ENCODE data around the gene TSEN15. TPM values are rescaled to one million over a fixed set of nuclear protein-coding genes. Genes with fewer than 3 reads are reported as not detected.

The TSEN15 gene
- polyA plus RNA-seq, 2 of the 4 experiments (the other 2 are of a cell fraction) = 36.7 to 79.9 TPM

DNA sequence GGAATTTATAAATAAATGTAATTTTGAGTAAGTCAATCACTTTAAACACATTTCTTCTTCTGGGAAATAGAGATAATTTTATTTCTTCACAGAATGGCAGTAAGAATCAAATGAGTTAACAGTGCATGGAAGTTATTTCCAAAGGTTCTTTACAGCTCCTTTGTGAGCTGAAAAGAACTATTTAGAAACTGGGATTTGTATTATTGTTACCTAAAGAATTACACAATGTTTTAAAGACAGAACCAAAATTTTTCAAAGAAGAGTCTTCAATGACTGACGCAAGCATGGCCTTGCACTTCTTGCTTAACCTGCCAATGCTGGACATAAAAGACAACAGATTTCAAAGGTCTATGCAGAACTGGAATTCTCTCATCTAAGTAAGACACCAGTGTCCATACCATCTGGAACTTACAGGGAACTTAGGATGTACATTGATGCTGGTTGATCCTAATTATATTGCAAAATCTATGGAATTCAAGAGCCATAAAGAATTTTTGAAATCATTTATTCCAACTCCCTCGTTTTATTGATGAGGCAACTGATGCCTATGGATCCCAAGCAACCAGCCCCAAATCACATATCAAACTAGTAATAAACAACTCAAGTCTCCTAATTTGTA is 16.7 kb upstream of the TSEN15 start:
- ChIA-PET POLR2A (interaction anchor here (1.2 kb wide), 1 partner anchor 17 kb away, joined by 3 read pairs; the partner anchor contains the start of gene TSEN15), CTCF (no interaction called here)
- TF ChIP-seq, protein P1, sequence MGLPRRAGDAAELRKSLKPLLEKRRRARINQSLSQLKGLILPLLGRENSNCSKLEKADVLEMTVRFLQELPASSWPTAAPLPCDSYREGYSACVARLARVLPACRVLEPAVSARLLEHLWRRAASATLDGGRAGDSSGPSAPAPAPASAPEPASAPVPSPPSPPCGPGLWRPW (IDR thresholded peaks at IDR 0.05) = no peak
- TF ChIP-seq CBX2 (IDR thresholded peaks at IDR 0.05; ENCODE audit: borderline replicate concordance, low read depth) (no peak), HOXA7 (CRISPR knock-in tag; IDR thresholded peaks at IDR 0.05) (no peak), ZSCAN20 (CRISPR knock-in tag; IDR thresholded peaks at IDR 0.05) (no peak), EP300 (IDR thresholded peaks at IDR 0.05) (no peak), SMC3 (IDR thresholded peaks at IDR 0.05) (no peak), ZNF302 (CRISPR knock-in tag; IDR thresholded peaks at IDR 0.05) (no peak)
- H3K9me3 ChIP-seq = no peaks in the 10 kb centered on the region
- H3K27ac ChIP-seq = no peak overlapping the region
- ATAC-seq (no peak), FAIRE-seq (no peak), DNase-seq (ENCODE audit: low read depth in 1 of 2, low spot score in 1 of 2) (no peak)
- WGBS (ENCODE audit: missing lambda C conversion rate) = 73% methylated on average over 2 of the region's 2 CpGs
- H3K4me1 ChIP-seq = 0 out of 3 replicates have a peak, but pooled peaks cover 5% of the 10 kb centered on the region
- H3K4me2 ChIP-seq = no peak overlapping the region
- H3K4me3 ChIP-seq = no peak overlapping the region

DNA sequence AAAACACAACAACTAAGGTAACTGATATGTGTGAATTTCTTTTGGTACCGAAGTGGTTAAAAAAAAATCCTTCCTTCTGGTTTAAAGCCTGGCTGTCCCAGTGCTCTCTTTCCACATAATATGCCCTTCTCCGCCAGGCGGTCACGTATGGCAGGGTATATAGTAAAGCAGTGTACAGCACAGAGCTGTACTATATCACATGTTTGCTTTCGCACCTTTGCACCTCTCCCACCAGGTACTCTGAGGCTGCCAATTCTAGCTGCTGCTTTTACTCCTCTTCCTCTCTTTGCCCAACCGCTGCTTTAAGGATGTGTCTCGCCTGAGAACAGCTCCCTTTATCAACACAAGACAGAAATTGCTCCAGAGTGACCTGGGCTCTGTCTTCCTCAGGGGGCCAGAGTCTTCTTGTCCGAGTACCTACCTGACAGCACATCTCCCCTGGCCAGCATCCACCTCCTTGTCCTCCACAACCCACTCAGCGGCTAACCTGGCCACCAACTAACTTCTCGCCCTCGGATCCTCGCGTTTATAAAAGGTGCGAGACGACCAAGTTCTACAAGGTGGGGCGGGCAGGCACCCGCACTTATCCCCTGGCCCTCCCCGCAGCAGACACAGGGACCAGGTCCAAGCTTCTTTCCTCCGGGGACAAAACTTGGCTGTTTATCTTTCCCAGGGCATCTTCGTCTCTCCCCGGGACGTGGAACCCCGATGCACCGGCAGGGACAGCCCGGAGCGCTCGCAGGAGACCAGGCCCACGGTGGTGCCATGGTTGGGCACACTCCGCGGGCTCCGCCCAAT is 15.6 kb upstream of the TSEN15 start:
- FAIRE-seq = no peak
- POLR2A ChIA-PET = no interaction called here
- 31% methylated on average over 30 of the region's 31 CpGs for WGBS (ENCODE audit: missing lambda C conversion rate)

DNA sequence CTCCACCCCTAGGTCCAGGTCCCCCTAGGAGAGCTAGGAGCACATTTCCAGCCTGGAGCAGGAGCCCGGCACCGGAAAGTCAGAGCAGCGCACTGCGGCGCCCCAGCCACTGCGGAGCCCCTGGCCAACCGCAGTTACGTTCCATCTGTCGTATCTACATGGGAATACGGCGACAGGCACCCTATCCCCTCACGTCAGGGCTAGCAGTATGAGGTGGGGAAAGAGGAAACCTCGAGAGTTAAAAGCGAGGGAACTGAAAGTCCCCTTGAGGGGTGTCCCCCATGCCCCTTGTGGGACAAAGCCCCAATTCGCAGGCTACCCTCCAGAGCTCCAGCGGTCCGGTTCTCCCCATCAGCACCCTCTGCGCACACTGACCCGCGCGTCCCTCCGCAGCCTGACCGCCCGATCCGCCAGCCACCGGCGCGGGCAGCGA is 15.0 kb upstream of the TSEN15 start:
- ChIA-PET POLR2A (no interaction called here), CTCF (no interaction called here)
- FAIRE-seq = no peak
- H3K9me3 ChIP-seq = no peaks in the 10 kb centered on the region
- peak in 1 of 2 experiments; percentile 11 for DNase-seq (ENCODE audit: low read depth in 1 of 2, low spot score in 1 of 2)
- H3K4me1 ChIP-seq = 0 out of 3 replicates have a peak, but pooled peaks cover 5% of the 10 kb centered on the region
- ATAC-seq = peak; percentile 66 to 77
- 6% methylated on average over 21 of the region's 29 CpGs for WGBS (ENCODE audit: missing lambda C conversion rate)
- H3K4me3 ChIP-seq = peak overlapping the region; percentile 55
- H3K27ac ChIP-seq = peak overlapping the region; percentile 49 to 84; a peak in 5 of 6 replicates
- TF ChIP-seq HOXB5 (CRISPR knock-in tag; IDR thresholded peaks at IDR 0.05) (no peak), BHLHE40 (IDR thresholded peaks at IDR 0.05; ENCODE audit: low read depth, low read length) (no peak)
- H3K4me2 ChIP-seq = peak overlapping the region; percentile 87

More for the DNA sequence above, 15.6 kb upstream of the TSEN15 start:
- Histone ChIP-seq H3K4me2 (peak overlapping the region; percentile 87), H3K9me3 (no peaks in the 10 kb centered on the region), H3K4me1 (0 out of 3 replicates have a peak, but pooled peaks cover 5% of the 10 kb centered on the region), H3K4me3 (peak overlapping the region; percentile 55), H3K27ac (peak overlapping the region in 1 of 2 experiments; percentile 84; a peak in 1 of 6 replicates)
- DNase-seq (ENCODE audit: low read depth in 1 of 2, low spot score in 1 of 2) (no peak), ATAC-seq (peak in 1 of 2 experiments; percentile 45; a peak in 3 of 6 replicates)
- CTCF ChIA-PET = no interaction called here
- TF ChIP-seq HOXB5 (CRISPR knock-in tag; IDR thresholded peaks at IDR 0.05) = no peak
- TF ChIP-seq, protein P2, sequence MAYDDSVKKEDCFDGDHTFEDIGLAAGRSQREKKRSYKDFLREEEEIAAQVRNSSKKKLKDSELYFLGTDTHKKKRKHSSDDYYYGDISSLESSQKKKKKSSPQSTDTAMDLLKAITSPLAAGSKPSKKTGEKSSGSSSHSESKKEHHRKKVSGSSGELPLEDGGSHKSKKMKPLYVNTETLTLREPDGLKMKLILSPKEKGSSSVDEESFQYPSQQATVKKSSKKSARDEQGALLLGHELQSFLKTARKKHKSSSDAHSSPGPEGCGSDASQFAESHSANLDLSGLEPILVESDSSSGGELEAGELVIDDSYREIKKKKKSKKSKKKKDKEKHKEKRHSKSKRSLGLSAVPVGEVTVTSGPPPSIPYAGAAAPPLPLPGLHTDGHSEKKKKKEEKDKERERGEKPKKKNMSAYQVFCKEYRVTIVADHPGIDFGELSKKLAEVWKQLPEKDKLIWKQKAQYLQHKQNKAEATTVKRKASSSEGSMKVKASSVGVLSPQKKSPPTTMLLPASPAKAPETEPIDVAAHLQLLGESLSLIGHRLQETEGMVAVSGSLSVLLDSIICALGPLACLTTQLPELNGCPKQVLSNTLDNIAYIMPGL (CRISPR knock-in tag; IDR thresholded peaks at IDR 0.05; ENCODE audit: borderline replicate concordance) = no peak
- no peak for TF ChIP-seq ESRRA (IDR thresholded peaks at IDR 0.05; ENCODE audit: borderline replicate concordance, low read length)
- no peak for TF ChIP-seq TP53 (CRISPR knock-in tag; IDR thresholded peaks at IDR 0.05)
- no peak for TF ChIP-seq GATA3 (IDR thresholded peaks at IDR 0.05; ENCODE audit: borderline replicate concordance)
- TF ChIP-seq CEBPB (IDR thresholded peaks at IDR 0.05) = no peak

DNA sequence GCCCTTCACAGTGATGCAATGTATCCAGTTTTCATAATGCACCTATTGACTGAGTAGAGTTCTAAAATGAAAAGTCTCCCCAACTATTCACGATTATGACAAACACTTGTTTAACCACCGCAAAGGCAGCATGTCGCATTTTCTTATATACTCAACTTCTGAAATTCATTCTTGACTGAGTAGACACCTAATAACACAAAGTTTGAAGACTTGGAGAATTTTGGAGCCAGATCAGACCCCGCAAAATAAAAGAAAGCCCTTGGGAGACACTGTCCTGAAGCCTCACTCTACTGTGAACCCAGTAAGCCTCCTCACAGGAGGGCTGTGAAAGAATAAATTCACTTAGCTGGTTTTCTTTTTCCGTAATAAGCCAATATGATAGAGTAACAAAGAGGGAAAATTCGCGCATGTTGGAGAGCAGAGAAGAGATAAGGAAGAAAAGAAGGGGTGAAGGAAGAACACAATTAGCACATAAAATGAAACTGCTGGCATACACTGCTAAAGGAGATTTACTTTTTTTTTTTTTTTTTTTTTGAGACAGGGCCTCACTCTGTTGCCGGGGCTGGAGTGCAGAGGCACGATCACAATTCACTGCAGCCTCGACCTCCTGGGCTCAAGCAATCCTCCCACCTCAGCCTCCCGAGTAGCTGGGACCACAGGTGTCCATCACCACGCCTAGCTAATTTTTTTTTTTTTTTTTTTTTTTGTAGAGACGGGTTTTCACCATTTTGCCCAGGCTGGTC is 13.5 kb upstream of the TSEN15 start:
- Histone ChIP-seq H3K27ac (no peak overlapping the region), H3K4me3 (peak overlapping the region; percentile 55; the same call in 2 of the 3 replicates), H3K4me1 (0 out of 3 replicates have a peak, but pooled peaks cover 5% of the 10 kb centered on the region), H3K9me3 (no peaks in the 10 kb centered on the region), H3K4me2 (peak overlapping the region; percentile 87)
- ChIA-PET CTCF (interaction anchor here (0.5 to 0.6 kb wide), 2 partner anchors 25 to 618 kb away, joined by 3 read pairs; no protein-coding TSS in a partner anchor), POLR2A (no interaction called here)
- FAIRE-seq (no peak), DNase-seq (ENCODE audit: low read depth in 1 of 2, low spot score in 1 of 2) (no peak), ATAC-seq (no peak)
- 83% methylated on average over 13 of the region's 13 CpGs for WGBS (ENCODE audit: missing lambda C conversion rate)
- TF ChIP-seq CBX2 (IDR thresholded peaks at IDR 0.05; ENCODE audit: borderline replicate concordance, low read depth) = no peak
